IPS-15b (cell line): ENCODE results near the gene RBBP8.
"Not testable (repeated sequence)": the region's sequence is repeated elsewhere in the genome, so short reads cannot be mapped to it uniquely, and the experiment has no call there.

Experiments used
- H3K27me3 ChIP-seq: one replicate; pipeline ENCODE4 v1.6.1; 2013; ENCODE audit warnings: low read length; ENCODE audit not compliant: control insufficient read depth, insufficient read depth
- H3K36me3 ChIP-seq: one replicate; pipeline ENCODE4 v1.6.1; 2013; ENCODE audit warnings: low read length; ENCODE audit not compliant: control insufficient read depth, insufficient read depth
- H3K4me1 ChIP-seq: one replicate; pipeline ENCODE4 v1.6.1; 2013; ENCODE audit warnings: mild to moderate bottlenecking, low read length; ENCODE audit not compliant: control insufficient read depth, insufficient read depth
- H3K4me3 ChIP-seq: one replicate; pipeline ENCODE4 v1.5.1; 2013; ENCODE audit warnings: low read depth, low read length
- H3K9ac ChIP-seq: one replicate; pipeline ENCODE4 v1.6.1; 2013; ENCODE audit warnings: low read depth, mild to moderate bottlenecking, low read length
- H3K9me3 ChIP-seq: one replicate; pipeline ENCODE4 v1.6.1; 2013; ENCODE audit warnings: mild to moderate bottlenecking, low read length; ENCODE audit not compliant: control insufficient read depth, insufficient read depth

Gene RBBP8

GRCh38 chr18:22946217-22946616 lies 13.1 kb downstream of the RBBP8 start:
- Histone ChIP-seq H3K27me3 (no peaks in the 10 kb centered on the region), H3K4me1 (no peaks in the 10 kb centered on the region), H3K9ac (no peak overlapping the region), H3K4me3 (no peak overlapping the region), H3K9me3 (no peaks in the 10 kb centered on the region), H3K36me3 (no peaks in the 10 kb centered on the region)

- no peaks in the 10 kb centered on the region for H3K36me3 ChIP-seq
- H3K27me3 ChIP-seq: no peaks in the 10 kb centered on the region
- H3K4me1 ChIP-seq: peaks cover 2% of the 10 kb centered on the region
- no peak overlapping the region for H3K4me3 ChIP-seq
- no peak overlapping the region for H3K9ac ChIP-seq
- H3K9me3 ChIP-seq: no peaks in the 10 kb centered on the region
Observed at GRCh38 chr18:22946846-22947245, 13.7 kb downstream of the RBBP8 start.

- no peak overlapping the region for H3K9ac ChIP-seq
- H3K27me3 ChIP-seq: no peaks in the 10 kb centered on the region
- no peaks in the 10 kb centered on the region for H3K36me3 ChIP-seq
- peaks cover 7% of the 10 kb centered on the region for H3K4me1 ChIP-seq
- H3K9me3 ChIP-seq: no peaks in the 10 kb centered on the region
- no peak overlapping the region for H3K4me3 ChIP-seq
Observed at GRCh38 chr18:22951823-22952222, 18.7 kb downstream of the RBBP8 start.

- no peak overlapping the region for H3K4me3 ChIP-seq
- no peaks in the 10 kb centered on the region for H3K36me3 ChIP-seq
Observed at GRCh38 chr18:22952525-22952924, 19.4 kb downstream of the RBBP8 start.

GRCh38 chr18:22953982-22954381 lies 20.9 kb downstream of the RBBP8 start:
- not testable (repeated sequence) for H3K36me3 ChIP-seq, H3K4me3 ChIP-seq, H3K9me3 ChIP-seq, H3K9ac ChIP-seq, H3K4me1 ChIP-seq, H3K27me3 ChIP-seq

More at GRCh38 chr18:22952525-22952924, 19.4 kb downstream of the RBBP8 start:
- Histone ChIP-seq H3K9me3 (no peaks in the 10 kb centered on the region), H3K9ac (no peak overlapping the region), H3K27me3 (no peaks in the 10 kb centered on the region), H3K4me1 (peaks cover 7% of the 10 kb centered on the region)

- Histone ChIP-seq H3K4me3 (no peak overlapping the region), H3K27me3 (no peaks in the 10 kb centered on the region), H3K9ac (no peak overlapping the region), H3K4me1 (peaks cover 7% of the 10 kb centered on the region), H3K9me3 (no peaks in the 10 kb centered on the region), H3K36me3 (no peaks in the 10 kb centered on the region)
Observed at GRCh38 chr18:22956226-22956625, 23.1 kb downstream of the RBBP8 start.

GRCh38 chr18:22961156-22961555 lies 28.0 kb downstream of the RBBP8 start:
- H3K4me1 ChIP-seq: no peaks in the 10 kb centered on the region
- H3K4me3 ChIP-seq: no peak overlapping the region
- H3K36me3 ChIP-seq: no peaks in the 10 kb centered on the region
- no peaks in the 10 kb centered on the region for H3K9me3 ChIP-seq
- no peak overlapping the region for H3K9ac ChIP-seq
- no peaks in the 10 kb centered on the region for H3K27me3 ChIP-seq

- H3K4me1 ChIP-seq: no peaks in the 10 kb centered on the region
- no peaks in the 10 kb centered on the region for H3K9me3 ChIP-seq
- H3K36me3 ChIP-seq: no peaks in the 10 kb centered on the region
- H3K27me3 ChIP-seq: no peaks in the 10 kb centered on the region
- no peak overlapping the region for H3K4me3 ChIP-seq
- no peak overlapping the region for H3K9ac ChIP-seq
Observed at GRCh38 chr18:22962004-22962403, 28.9 kb downstream of the RBBP8 start.

- H3K4me3 ChIP-seq: no peak overlapping the region
- no peaks in the 10 kb centered on the region for H3K36me3 ChIP-seq
- H3K4me1 ChIP-seq: no peaks in the 10 kb centered on the region
- no peaks in the 10 kb centered on the region for H3K27me3 ChIP-seq
- no peaks in the 10 kb centered on the region for H3K9me3 ChIP-seq
- H3K9ac ChIP-seq: no peak overlapping the region
Observed at GRCh38 chr18:22964116-22964515, 31.0 kb downstream of the RBBP8 start.

- Histone ChIP-seq H3K4me1 (no peaks in the 10 kb centered on the region), H3K9ac (no peak overlapping the region), H3K4me3 (no peak overlapping the region), H3K36me3 (no peaks in the 10 kb centered on the region), H3K9me3 (no peaks in the 10 kb centered on the region), H3K27me3 (no peaks in the 10 kb centered on the region)
Observed at GRCh38 chr18:22964722-22965121, 31.6 kb downstream of the RBBP8 start.

- no peaks in the 10 kb centered on the region for H3K4me1 ChIP-seq
- no peaks in the 10 kb centered on the region for H3K27me3 ChIP-seq
- H3K9ac ChIP-seq: no peak overlapping the region
- H3K36me3 ChIP-seq: no peaks in the 10 kb centered on the region
- no peaks in the 10 kb centered on the region for H3K9me3 ChIP-seq
- no peak overlapping the region for H3K4me3 ChIP-seq
Observed at GRCh38 chr18:22971038-22971437, 37.9 kb downstream of the RBBP8 start.

GRCh38 chr18:22974001-22974400 lies 40.9 kb downstream of the RBBP8 start:
- no peaks in the 10 kb centered on the region for H3K36me3 ChIP-seq
- H3K9me3 ChIP-seq: no peaks in the 10 kb centered on the region
- H3K4me3 ChIP-seq: no peak overlapping the region
- no peaks in the 10 kb centered on the region for H3K4me1 ChIP-seq
- no peaks in the 10 kb centered on the region for H3K27me3 ChIP-seq
- no peak overlapping the region for H3K9ac ChIP-seq

- no peak overlapping the region for H3K4me3 ChIP-seq
- H3K9ac ChIP-seq: no peak overlapping the region
- no peaks in the 10 kb centered on the region for H3K36me3 ChIP-seq
- H3K9me3 ChIP-seq: no peaks in the 10 kb centered on the region
- H3K4me1 ChIP-seq: no peaks in the 10 kb centered on the region
- no peaks in the 10 kb centered on the region for H3K27me3 ChIP-seq
Observed at GRCh38 chr18:22974707-22975106, 41.6 kb downstream of the RBBP8 start.
